Mesenteric fat pad (tissue), 1 donor: ENCODE measurements around the gene HS1BP3. TPM values are rescaled to one million over a fixed set of nuclear protein-coding genes. Genes with fewer than 3 reads are reported as not detected.

Source experiments
- DNase-seq: peaks from one replicate; pipeline ENCODE4 v3.0.0-alpha.2; 2020; ENCODE audit warnings: low spot score
- total RNA-seq: library from RNA; stranded (reverse); fragmentation: NEBNext Ultra II Directional; extraction: Animal tissue kit (Norgen Biotek cat#: 25700); gene quantifications from one replicate; pipeline ENCODE4 v1.2.1, GENCODE V29; 2021
- donor health status: DM: yes; HTN: yes; CAD: no.

HS1BP3 gene
- total RNA-seq, 1 donor from 2014 or later, result 28.8 TPM

DNA sequence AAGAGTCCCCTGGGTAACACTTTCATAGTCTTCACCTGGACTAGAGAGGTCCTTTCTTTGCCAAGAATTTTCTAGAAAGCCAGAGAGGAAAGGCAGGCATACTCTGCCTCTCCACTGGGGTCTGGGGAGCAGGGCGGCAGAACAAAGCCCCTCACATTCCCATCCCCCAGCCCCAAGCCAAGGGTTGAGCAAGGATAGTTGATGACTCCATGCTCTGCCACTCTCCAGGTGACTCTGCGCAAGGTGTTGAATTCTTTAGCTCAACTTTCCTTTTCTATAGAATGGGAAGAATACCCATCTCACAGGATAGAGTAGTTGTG, 13.1 kb upstream of the HS1BP3 start:
- no peak for DNase-seq

DNA sequence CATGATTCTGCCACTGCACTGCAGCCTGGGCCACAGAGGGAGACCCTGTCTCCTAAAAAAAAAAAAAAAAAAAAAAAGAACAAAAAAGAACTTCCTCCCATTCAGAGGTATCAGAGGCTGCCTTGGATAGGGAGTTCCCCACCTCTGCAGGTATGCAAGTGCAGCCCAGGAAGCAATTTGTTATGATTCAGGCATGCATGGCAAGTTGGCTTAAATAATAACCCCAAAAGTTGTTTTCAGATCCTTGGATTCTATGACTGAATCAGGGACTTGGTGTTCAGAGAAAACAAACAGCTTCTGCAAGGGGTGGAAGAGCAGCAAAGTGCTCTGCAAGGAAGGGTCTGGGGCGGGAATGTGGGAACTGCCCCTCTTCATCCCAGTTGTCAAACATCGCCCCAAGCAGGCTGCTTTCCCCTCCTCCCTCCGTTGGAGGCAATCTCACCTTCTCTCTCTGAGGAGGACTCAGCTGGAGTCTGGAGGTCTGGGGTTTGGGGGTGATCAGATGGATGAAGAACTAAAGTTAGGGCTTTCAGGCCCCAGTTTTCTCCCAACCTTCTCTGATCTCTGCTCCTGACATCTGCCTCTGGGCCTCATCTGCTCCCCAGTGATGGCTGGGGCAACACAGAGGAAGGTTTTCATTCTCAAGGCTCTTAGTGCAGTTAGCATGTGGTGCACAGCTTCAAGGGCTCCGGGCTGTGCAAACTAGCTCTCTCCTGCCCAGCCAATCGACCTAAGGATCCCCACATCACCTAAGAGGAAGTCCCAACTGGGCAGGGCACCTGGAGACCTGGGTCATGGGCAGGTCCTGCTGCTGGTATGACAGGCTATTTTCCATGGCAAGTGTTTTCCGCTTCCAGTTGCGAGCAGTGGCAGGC, 12.5 kb upstream of the HS1BP3 start:
- DNase-seq, result no peak

DNA sequence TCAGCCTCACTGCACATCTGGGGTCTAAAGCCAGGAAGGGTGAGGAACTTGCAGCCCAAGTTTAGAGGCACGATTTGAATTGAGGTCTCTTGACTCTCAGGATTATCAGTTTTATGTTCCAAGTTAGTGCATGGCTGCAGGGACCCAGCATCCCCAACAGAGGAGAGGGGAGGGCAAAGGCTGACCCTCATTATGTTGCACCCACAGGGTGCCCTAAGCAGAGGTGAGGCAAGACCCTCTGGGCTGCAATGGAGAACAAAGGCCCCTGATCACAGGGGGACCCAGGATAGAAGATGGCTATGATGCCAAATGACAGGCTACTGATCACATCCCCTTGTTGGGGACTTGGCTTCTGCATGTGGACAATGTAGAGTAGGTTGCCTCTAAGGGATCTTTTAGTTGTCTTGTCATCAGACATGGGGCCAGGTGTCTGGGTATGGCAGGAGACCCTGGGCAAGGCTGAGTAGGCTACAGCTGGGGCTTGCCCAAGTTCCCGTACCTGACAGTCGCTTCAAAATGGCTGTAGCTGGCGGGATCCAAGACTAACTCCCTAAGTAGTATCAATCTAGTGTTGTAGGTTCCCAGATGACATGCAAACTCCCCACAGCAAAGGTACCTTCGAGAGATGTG, 11.5 kb upstream of the HS1BP3 start:
- peak; percentile 77 for DNase-seq

DNA sequence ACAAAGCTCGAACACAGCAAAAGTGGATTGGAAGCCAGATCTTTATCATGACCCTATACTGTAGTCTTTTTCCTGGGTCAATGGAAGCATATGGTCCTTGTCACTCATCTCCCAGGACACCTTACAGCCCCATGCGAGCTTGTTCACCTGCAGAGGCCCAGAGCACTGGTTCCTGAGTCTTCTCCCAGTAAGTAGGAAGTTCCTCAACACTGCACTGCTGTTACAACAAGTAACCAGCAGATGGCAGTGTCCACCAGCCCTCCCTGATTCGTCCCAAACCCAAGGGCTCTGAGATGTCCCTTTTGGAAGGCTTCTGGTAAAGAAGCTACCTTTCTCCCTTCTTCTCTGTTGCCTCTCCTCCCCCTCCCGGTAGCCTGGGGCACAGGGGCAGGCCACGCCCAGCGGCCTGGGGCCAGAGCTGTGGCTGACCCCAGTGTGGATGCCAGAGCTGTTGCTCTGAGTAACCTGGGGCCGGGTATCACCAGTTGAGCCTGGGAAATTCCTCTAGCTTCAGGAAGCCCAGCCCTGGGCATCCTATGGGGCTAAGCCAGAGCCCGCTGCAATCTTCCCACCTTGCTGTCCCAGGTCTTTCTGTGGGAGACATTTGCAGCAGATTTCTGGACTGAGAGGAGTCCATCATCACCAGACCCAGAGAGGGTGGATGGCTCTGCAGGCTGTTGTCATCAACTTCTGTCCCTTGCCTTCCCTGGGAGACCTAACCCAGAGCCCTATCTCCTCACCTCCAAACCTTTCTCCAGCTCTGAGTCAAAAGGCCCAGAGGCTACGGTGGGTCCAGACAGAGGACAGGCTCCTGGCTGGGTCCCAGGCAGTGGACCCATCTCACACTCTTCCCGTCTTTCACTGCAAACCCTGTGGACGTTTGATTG, 10.8 kb upstream of the HS1BP3 start:
- peak; percentile 86 for DNase-seq

DNA sequence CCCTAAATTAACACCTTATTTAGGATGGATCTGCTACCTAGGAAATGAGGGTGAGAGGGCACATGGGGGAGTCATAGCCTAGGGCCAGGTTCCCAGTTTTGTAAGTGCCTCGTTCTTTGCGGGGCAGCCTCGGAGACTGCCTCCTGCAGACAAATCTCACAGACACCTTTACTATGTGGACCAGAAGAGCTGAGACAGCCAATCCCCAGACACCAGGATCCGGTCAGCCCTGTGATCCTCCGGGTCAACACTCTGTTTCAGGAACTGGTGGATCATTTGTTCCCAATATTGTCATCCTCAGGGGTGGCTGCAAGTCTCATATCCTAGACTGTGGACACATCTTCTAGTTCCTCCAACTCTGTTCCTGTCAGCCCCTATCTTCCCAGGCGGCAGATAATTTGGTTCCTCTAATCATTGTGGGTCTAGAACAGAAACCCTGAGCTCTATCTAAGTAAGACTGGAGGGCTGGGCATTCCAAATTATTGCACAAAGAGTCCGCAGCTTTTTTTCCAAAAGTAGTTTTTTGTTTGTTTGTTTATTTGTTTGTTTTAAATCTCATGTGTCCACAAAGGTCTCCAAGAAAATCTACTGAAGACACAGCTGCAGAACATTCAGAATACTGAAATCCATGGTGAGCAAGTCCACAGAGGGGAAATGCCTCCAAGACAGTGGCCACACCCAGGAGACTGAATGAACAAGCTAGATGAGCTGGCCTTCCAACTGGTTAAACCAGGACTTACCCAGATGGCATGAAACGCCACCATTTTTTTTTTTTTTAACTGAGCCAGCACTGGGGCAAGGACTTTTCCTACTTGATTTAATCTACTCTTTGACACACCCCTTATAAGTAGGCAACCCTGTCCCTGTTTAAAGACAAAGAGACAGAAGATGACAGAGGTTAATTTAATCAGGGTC, 9.9 kb upstream of the HS1BP3 start:
- peak; percentile 67 for DNase-seq

DNA sequence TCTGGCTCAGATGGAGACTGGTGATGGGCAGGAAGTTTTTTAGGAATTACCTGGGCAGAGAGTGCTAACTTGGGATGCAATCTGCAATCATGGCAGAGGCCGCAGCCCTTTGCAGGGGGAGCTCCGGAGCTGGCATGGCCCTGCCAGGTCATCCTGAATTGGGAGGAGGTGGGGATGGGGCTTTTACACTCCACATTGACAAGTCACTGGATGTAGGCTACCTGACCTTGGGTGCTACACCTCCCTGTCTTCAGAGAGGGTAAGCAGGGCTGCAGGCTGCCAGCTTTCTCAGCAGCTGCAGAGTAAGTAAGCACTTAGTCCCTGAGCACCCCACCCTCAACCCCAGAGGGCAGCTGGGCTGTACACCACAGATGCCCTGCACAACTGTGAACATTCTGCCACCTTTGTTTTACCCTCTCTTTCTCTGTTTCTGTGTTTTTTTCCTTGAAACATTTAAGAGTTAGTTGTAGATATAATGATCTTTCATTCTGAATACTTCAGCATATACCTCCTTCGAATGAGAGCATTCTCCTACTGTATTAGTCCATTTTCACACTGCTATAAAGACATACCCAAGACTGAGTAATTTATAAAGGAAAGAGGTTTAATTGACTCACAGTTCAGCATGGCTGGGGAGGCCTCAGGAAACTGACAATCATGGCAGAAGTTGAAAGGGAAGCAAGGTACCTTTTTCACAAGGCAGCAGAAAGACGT, 6.8 kb upstream of the HS1BP3 start:
- DNase-seq, result no peak

DNA sequence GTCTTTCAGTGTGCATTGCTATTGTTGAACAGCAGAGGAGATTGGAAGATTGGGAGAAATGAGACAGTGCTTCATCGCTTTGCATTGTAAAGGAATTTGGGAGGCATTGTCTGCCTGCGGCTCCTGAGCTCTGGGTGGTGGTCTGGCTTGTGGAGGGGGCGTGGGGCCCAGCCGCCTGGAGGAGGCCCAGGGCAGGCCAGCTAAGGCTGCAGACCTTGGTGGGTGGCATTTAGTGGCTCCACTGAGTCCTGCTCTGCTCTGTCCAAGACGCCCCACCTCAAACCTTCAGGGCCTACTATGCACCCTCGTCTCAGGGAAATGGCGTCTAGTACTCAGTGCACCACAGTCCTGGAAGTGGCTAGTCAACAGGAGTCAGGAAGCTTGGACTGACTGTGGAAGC, 5.7 kb upstream of the HS1BP3 start:
- no peak for DNase-seq

DNA sequence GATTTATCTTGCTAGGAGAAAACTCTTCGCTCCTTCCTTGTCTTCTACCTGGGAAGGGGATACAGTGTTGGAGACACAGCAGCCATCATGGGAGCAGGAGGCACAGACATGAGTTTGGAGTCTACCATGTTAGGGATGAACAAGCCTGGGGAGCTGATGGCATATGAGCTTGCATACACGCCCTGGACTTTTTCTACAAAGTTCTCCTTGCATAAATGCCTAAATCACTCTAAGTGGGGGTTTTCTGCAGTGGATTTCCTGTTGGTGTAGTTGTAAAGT, 3.6 kb upstream of the HS1BP3 start:
- no peak for DNase-seq

DNA sequence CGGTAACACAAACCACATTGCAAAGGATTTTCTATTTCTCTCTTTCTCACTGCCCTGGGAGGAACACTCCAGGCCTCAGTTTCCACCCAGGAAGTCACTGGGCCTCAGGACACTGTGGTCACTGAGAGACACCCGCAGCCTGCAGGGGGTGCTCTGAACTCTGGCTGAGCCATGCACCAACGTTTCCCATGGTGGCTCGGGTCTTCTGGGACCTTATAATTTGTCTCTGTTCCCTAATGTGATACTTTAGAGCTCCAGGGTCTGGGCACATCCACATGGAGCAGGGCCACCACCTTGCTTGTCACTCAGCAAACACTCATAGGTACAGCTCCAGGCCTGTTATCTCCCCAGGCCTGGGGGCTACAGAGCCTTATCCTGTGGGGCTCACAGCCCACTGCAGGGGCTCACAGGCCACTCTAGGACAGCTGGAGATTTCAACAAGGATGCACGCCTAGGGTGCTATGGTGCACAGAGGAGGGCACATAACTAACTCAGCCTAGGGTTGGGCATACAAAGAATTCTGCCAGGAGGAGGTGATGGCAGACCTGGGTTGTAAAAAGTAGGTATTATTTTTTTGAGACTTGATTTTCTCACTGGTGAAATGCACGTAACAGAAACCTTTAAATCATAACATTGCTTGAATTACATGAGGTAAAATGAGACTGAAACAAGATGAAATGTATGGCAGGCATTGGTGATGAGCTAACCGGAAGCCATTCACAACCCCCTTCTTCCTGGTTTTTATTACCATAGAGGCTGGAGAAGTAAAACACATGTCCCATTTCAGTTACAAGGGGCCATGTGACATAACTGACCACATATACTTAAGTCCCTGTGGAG, 3.0 kb upstream of the HS1BP3 start:
- no peak for DNase-seq

DNA sequence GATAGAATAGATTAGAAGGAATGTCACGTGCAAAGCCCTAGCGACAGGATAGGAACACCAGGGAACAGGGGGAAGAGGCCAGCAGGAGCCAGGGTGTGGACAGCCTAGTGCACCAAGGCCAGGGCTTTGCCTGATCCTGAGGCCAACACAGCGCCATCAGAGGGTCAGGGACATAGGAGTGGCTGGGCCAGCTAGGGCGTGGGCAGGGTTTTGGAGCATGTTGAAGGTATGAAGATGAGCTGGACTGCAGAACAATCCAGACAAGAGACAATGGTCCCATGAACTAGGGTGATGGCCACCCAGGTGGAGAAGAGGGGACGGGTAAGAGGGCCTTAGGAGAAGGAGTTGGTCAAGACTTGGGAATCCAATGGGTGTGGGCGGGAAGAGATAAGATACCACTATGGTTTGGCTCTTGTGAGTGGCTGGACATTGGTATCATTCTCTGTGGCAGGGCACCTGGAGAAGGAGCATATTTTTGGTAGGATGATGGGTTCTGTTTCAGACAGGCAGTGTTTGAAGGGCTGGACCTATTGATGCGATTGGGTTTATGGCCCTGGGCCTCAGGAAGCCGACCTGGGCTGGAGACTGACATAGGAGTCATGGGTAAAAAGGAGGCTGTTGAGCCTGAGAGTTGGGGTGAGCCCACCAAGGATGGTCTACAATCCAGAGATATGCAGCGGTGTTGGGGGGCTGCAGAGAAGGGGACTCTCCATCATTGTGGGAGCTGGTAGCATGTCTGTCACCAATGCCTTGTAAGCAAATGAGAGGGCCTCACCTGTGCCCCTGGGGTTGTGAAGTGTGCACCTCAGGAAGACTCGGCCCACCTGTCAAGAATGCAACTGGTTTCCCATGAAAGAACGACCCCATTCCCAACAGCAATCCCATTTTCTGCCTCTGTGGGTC, 2.0 kb upstream of the HS1BP3 start:
- no peak for DNase-seq

DNA sequence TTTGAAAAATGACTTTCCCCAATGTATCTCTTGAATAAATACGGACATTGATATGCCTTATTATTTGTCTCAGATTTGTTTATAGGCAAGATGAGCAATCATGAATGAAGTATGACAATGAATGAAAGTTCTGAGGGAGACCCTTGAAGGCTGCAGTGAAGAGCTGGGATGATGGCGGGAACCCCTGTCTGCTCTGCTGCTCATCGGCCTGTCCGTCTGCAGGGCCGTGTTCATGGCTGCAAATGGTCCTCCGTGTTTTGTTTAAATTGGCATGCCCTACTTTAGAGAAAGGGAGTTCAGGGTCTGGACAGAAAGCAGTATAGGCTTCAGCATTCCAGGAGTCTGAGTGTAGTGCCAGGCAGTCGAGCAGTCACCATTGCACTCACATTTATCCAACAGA, 1.2 kb upstream of the HS1BP3 start:
- DNase-seq, result no peak

DNA sequence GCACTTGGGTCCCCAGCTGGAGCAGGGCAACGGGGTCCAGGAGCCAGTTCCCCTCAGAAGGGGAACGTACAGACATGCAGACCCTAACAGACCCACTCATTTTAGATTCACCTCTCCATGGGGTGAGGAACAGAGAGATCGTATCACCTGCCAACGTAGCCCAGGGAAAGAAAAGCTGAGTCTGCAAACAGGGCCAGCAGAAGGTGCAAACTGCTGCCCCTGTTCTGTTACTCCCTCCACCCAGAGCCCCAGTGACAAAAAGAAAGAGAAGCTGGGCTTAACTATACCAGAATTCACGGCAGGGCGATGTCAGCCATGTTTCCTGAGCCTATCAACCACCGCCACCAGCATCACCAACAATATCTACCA, 817 bp upstream of the HS1BP3 start:
- DNase-seq, result no peak

DNA sequence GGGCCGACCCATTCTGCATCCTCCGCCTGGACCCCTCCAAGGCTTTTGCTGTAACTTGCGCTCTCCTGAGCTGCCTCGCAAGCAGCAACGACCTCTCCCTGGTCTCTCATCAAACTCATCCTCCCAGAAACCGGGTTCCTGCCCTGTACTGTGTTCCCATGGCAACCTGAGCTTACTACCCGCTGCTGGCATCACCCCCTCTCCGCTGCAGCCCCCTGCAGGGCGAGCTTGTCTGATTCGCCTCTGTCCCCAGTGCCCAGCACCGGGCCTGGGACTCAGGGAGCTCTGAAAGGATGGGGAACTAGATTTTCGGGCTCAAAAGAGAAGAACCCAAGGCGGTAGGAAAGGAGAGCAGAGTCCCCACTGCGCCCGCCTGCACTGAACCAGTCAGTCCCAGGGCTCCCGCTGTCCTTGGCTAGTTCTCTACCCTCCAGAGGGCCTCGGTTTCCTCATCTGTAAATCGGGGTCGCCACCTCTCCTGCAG, 463 bp downstream of the HS1BP3 start:
- no peak for DNase-seq

DNA sequence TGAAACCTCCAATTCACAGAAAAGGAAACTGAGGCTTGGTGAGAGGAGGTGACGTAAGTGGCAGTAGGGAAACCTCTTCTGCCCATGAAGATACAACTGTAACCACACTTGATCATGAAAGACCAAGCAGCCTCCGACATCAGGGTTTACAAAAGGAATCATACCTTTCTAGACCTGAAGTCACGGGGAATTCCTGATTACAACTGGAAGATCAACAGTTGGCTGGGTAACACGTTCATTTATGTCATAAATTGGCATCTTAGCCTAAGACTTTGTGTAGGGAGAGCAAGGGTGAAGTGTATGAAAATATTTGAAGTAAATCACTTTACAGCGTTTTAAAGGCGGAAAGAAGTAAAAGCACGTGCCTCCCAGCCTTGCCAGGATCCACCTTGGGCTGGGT, 922 bp downstream of the HS1BP3 start:
- no peak for DNase-seq

DNA sequence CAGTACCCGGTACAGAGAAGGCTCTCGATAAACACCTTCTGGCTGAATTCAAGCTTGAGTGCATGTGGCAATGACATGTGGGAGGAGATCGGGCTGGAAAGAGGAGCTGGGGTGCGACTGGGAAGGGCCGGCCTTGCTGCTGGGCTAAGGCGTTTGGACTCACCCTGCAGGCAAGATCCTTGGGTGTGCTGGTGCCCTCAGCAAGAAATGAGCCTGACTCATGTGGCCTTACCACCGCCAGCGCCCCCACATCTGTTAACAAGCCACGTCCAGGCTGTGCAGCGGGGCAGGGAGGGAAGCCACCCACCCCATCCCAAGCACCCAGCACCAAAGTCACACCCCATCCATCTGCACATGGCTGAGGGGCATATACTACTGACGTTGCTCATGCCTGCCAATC, 1.3 kb downstream of the HS1BP3 start:
- no peak for DNase-seq

DNA sequence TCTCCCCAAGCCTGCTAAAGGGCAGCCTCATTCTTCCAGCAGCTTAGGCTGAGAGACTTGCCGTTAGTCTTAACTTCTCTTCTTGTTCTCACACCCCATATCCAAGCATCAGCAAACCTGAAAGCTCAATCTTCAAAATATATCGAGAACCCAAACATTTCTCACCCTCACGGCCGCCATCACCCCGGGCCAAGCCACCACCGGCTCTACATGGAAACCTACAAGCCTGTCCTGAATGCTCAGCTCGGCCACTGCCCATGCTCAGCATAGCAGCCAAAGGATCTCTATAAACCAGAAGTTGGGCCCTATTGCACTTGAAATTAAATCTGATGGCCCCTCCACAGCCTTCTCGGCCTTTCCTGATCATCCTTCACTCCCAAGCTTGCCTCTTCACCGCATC, 2.1 kb downstream of the HS1BP3 start:
- DNase-seq, result no peak

DNA sequence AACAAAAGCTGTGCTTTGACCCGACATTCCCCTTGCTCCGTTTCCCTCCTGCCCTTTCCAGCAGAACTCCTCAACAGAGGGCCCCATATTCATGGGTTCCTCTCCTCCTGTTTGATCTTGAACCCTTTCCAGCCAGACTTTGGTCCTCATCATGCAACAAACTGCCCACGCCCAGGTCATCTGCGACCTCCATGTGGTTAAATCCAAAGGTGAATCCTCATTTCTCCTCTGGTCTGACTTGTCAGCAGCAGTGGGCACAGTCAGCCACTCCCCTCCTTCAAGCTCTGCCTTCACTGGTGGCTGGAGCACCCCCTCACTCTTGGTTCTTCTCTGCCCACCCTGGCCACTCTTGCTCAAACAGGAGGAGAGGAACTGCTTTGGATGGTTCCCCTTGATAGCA, 2.7 kb downstream of the HS1BP3 start:
- DNase-seq, result no peak

DNA sequence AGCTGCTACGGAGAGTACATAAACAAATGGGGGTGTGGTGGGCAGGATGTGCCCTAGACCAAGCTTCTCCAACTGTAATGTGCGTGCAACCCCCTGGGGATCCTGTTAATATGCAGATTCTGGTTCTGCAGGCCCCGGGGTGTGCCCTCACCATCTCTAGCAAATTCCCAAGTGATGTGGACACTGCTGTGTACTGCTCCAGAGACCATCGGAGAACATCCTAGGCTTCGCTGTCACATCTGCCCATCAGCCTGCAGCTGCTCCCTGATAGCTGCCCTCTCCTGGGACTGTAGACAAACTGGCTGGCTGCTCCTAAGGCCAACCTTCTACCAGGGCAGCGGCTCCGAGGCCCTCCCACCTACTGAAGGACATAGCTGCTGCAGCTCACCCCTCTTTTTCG, 3.2 kb downstream of the HS1BP3 start:
- DNase-seq, result no peak

DNA sequence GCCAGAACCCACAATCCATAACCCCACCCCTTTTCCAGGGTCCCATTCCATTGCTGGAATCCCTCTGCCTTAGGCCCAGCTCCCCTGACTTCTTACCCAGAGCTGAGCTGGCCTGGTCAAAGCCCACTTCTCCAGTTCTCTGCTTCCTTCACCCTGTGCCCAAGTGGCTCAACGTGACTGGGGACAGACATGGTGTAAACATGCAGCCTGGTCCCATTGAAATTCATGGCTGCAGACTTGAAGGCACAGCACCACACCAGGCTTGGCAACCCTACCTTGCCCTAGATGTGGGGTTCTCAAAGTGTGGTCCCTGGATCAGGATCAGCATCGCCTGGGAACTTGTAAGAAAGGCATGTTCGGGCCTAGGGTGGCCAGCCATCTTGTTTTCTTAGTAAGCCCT, 3.7 kb downstream of the HS1BP3 start:
- no peak for DNase-seq
